GM18861 (cell line): Measurements from ENCODE around the gene BROX.

Experiments used
- ATAC-seq: cut with Tn5 transposase; IDR thresholded peaks from one replicate; pipeline ENCODE4 v1.9.1; 2021; ENCODE audit not compliant: unreplicated experiment

The BROX gene

GRCh38 chr1:222772996-222773379 is 60.6 kb downstream of the BROX start:
- ATAC-seq = peak; percentile 80

DNA sequence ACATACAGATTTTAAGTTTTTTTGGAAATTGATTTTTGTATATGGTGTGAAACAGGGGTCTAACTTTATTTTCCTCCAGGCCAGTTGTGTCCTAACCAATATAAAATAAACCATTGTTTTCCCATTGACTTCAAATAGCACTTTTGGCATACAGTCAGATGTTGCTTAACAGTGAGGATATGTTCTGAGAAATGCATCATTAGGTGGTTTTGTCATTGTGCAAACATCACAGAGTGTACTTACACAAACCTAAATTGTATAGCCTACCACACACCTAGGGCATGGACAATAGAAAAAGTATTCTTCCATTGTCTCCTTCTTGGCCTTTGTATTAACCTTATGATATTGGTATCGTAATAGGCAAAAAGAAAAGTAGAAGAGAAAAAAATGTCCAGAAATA is 65.1 kb downstream of the BROX start:
- no peak for ATAC-seq

DNA sequence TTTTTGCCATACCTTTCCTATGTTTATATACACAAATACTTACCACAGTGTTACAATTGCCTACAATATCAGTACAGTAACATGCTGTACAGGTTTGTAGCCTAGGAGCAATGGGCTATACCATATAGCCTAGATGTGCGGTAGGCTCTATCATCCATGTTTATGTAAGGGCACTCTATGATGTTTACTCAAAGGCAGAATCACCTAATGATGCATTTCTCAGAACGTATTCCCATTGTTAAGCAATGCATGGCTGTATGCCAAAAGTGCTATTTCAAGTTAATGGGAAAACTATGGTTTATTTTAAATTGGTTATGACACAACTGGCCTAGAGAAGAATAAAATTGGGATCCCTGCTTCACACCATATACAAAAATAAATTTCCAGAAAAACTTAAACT is 65.6 kb downstream of the BROX start:
- ATAC-seq = no peak

DNA sequence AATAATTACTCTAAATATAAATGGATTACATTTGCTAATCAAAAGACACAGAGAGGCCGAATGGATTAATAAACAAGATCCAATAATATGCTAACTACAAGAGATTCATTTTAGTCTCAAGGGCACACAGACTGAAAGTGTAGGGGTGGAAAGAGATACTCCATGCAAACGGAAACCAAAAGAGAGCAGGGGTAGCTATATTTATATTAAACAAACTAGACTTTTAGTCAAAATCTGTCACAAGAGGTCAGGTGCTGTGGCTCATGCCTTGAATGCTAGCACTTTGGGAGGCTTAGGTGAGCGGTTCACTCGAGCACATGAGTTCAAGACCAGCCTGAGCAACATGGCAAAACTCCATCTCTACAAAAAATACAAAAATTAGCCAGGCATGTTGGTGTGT is 68.9 kb downstream of the BROX start:
- ATAC-seq = no peak

- no peak for ATAC-seq
Observed at GRCh38 chr1:222783051-222783450, 70.7 kb downstream of the BROX start.

- ATAC-seq = no peak
Observed at GRCh38 chr1:222784371-222784770, 72.0 kb downstream of the BROX start.
